Nephron (organoid): ENCODE measurements around the gene CTNNA3.
A peak's percentile ranks its signal among the peaks of the same experiment; 100 is the strongest.

Source experiments
- H3K27ac Mint-ChIP-seq, 3 experiments: 2 replicates each; pipeline ENCODE4 v1.8.0; 2020; ENCODE audit warnings: mixed read lengths in 3 of 3, mild to moderate bottlenecking in 2 of 3, moderate library complexity in 1 of 3
- H3K27me3 Mint-ChIP-seq: 2 replicates; pipeline ENCODE4 v1.8.0; 2021; ENCODE audit warnings: low read depth, mild to moderate bottlenecking, moderate library complexity, mixed read lengths
- H3K36me3 Mint-ChIP-seq: 2 replicates; pipeline ENCODE4 v1.8.0; 2020; ENCODE audit warnings: low read depth, mixed read lengths
- H3K4me1 Mint-ChIP-seq: 2 replicates; pipeline ENCODE4 v1.8.0; 2020; ENCODE audit warnings: mixed read lengths
- H3K4me3 Mint-ChIP-seq, 3 experiments: 2 replicates each; pipeline ENCODE4 v1.8.0; 2020; ENCODE audit warnings: mild to moderate bottlenecking in 3 of 3, mixed read lengths in 3 of 3, moderate library complexity in 2 of 3
- H3K9me3 Mint-ChIP-seq: 2 replicates; pipeline ENCODE4 v1.8.0; 2020; ENCODE audit warnings: mixed read lengths
- CTCF ChIP-seq, 3 experiments: fragments of 200-600 bp; sonication (generic); IDR thresholded peaks; one replicate each; pipeline ENCODE4 v1.5.0; 2021; ENCODE audit warnings: antibody characterized with exemption in 3 of 3; ENCODE audit not compliant: unreplicated experiment in 3 of 3

Gene CTNNA3

GRCh38 chr10:66837335-66837734 is 858.7 kb downstream of the CTNNA3 start:
- Mint-ChIP-seq H3K27me3 (no peaks in the 10 kb centered on the region), H3K27ac (peak overlapping the region; percentile 65 to 88 (median 66)), H3K36me3 (no peaks in the 10 kb centered on the region), H3K4me1 (peaks cover 23% of the 10 kb centered on the region), H3K9me3 (no peaks in the 10 kb centered on the region), H3K4me3 (peak overlapping the region in 1 of 3 experiments; percentile 13)
- TF ChIP-seq CTCF (IDR thresholded peaks at IDR 0.05; ENCODE audit: unreplicated experiment in 3 of 3): no peak

- Mint-ChIP-seq H3K27me3 (no peaks in the 10 kb centered on the region), H3K36me3 (no peaks in the 10 kb centered on the region), H3K4me3 (no peak overlapping the region), H3K4me1 (peaks cover 23% of the 10 kb centered on the region), H3K27ac (peak overlapping the region; percentile 65 to 88 (median 66)), H3K9me3 (no peaks in the 10 kb centered on the region)
- no peak for TF ChIP-seq CTCF (IDR thresholded peaks at IDR 0.05; ENCODE audit: unreplicated experiment in 3 of 3)
Observed at GRCh38 chr10:66836771-66837170, 859.2 kb downstream of the CTNNA3 start.

GRCh38 chr10:66836057-66836456 is 859.9 kb downstream of the CTNNA3 start:
- Mint-ChIP-seq H3K27me3 (no peaks in the 10 kb centered on the region), H3K27ac (no peak overlapping the region), H3K9me3 (no peaks in the 10 kb centered on the region), H3K36me3 (no peaks in the 10 kb centered on the region), H3K4me1 (peaks cover 23% of the 10 kb centered on the region), H3K4me3 (no peak overlapping the region)
- no peak for TF ChIP-seq CTCF (IDR thresholded peaks at IDR 0.05; ENCODE audit: unreplicated experiment in 3 of 3)

GRCh38 chr10:66835400-66835799 is 860.6 kb downstream of the CTNNA3 start:
- Mint-ChIP-seq H3K4me3 (no peak overlapping the region), H3K36me3 (no peaks in the 10 kb centered on the region), H3K27me3 (no peaks in the 10 kb centered on the region), H3K9me3 (no peaks in the 10 kb centered on the region), H3K27ac (no peak overlapping the region), H3K4me1 (peaks cover 23% of the 10 kb centered on the region)
- no peak for TF ChIP-seq CTCF (IDR thresholded peaks at IDR 0.05; ENCODE audit: unreplicated experiment in 3 of 3)

- H3K27ac Mint-ChIP-seq: no peak overlapping the region
- no peak for TF ChIP-seq CTCF (IDR thresholded peaks at IDR 0.05; ENCODE audit: unreplicated experiment in 3 of 3)
Observed at GRCh38 chr10:66834802-66835201, 861.2 kb downstream of the CTNNA3 start.

GRCh38 chr10:66833861-66834260 is 862.1 kb downstream of the CTNNA3 start:
- H3K4me3 Mint-ChIP-seq: no peak overlapping the region
- peaks cover 23% of the 10 kb centered on the region for H3K4me1 Mint-ChIP-seq
- H3K27me3 Mint-ChIP-seq: no peaks in the 10 kb centered on the region
- H3K9me3 Mint-ChIP-seq: no peaks in the 10 kb centered on the region
- no peaks in the 10 kb centered on the region for H3K36me3 Mint-ChIP-seq
- no peak for TF ChIP-seq CTCF (IDR thresholded peaks at IDR 0.05; ENCODE audit: unreplicated experiment in 3 of 3)
- no peak overlapping the region for H3K27ac Mint-ChIP-seq

More at GRCh38 chr10:66834802-66835201, 861.2 kb downstream of the CTNNA3 start:
- Mint-ChIP-seq H3K27me3 (no peaks in the 10 kb centered on the region), H3K4me1 (peaks cover 23% of the 10 kb centered on the region), H3K4me3 (no peak overlapping the region), H3K9me3 (no peaks in the 10 kb centered on the region), H3K36me3 (no peaks in the 10 kb centered on the region)
